ENCODE measurements around the gene UBTF.

UBTF gene

GRCh38 chr17:44198721-44199552 lies 20.5 kb downstream of the UBTF start:
- H3K9me3 ChIP-seq (ENCODE audit: control insufficient read depth, low read length), result no peaks in the 10 kb centered on the region
- H3K9ac ChIP-seq, result peak overlapping the region; percentile 72
- no peaks in the 10 kb centered on the region for H3K27me3 ChIP-seq (ENCODE audit: control insufficient read depth, insufficient read depth, low read length)
- H3K36me3 ChIP-seq (ENCODE audit: control insufficient read depth, insufficient read depth, low read length), result no peaks in the 10 kb centered on the region
- peak overlapping the region; percentile 82 for H3K27ac ChIP-seq
- H3K4me3 ChIP-seq (ENCODE audit: low read depth, low read length), result peak overlapping the region; percentile 69
- H3K79me2 ChIP-seq, result no peaks in the 10 kb centered on the region
- H2AFZ ChIP-seq, result peak overlapping the region; percentile 39
- H3K4me2 ChIP-seq (ENCODE audit: low read length), result peak overlapping the region; percentile 89
- H3K4me1 ChIP-seq, result peaks cover 11% of the 10 kb centered on the region
- TF ChIP-seq CTCF (IDR thresholded peaks at IDR 0.05), result no peak

- Histone ChIP-seq H3K4me1 (peaks cover 5% of the 10 kb centered on the region), H3K27ac (peak overlapping the region; percentile 82), H3K9me3 (ENCODE audit: control insufficient read depth, low read length) (no peaks in the 10 kb centered on the region), H3K36me3 (ENCODE audit: control insufficient read depth, insufficient read depth, low read length) (no peaks in the 10 kb centered on the region), H2AFZ (peak overlapping the region; percentile 39), H3K4me3 (ENCODE audit: low read depth, low read length) (peak overlapping the region; percentile 69), H3K27me3 (ENCODE audit: control insufficient read depth, insufficient read depth, low read length) (no peaks in the 10 kb centered on the region), H3K9ac (peak overlapping the region; percentile 72), H3K79me2 (no peaks in the 10 kb centered on the region), H3K4me2 (ENCODE audit: low read length) (peak overlapping the region; percentile 89)
- no peak for TF ChIP-seq CTCF (IDR thresholded peaks at IDR 0.05)
Measured at GRCh38 chr17:44197980-44198720, 21.3 kb downstream of the UBTF start.

- no peak overlapping the region for H3K27ac ChIP-seq
- no peak overlapping the region for H3K4me3 ChIP-seq (ENCODE audit: low read depth, low read length)
- H3K9me3 ChIP-seq (ENCODE audit: control insufficient read depth, low read length), result no peaks in the 10 kb centered on the region
- TF ChIP-seq CTCF (IDR thresholded peaks at IDR 0.05), result no peak
- H3K79me2 ChIP-seq, result no peaks in the 10 kb centered on the region
- H3K4me1 ChIP-seq, result peaks cover 5% of the 10 kb centered on the region
- H3K27me3 ChIP-seq (ENCODE audit: control insufficient read depth, insufficient read depth, low read length), result no peaks in the 10 kb centered on the region
- no peak overlapping the region for H3K4me2 ChIP-seq (ENCODE audit: low read length)
- no peak overlapping the region for H3K9ac ChIP-seq
- no peak overlapping the region for H2AFZ ChIP-seq
- no peaks in the 10 kb centered on the region for H3K36me3 ChIP-seq (ENCODE audit: control insufficient read depth, insufficient read depth, low read length)
Measured at GRCh38 chr17:44197107-44197506, 22.4 kb downstream of the UBTF start.

GRCh38 chr17:44193326-44194084 lies 26.0 kb downstream of the UBTF start:
- Histone ChIP-seq H3K27me3 (ENCODE audit: control insufficient read depth, insufficient read depth, low read length) (no peaks in the 10 kb centered on the region), H3K27ac (no peak overlapping the region), H2AFZ (no peak overlapping the region), H3K36me3 (ENCODE audit: control insufficient read depth, insufficient read depth, low read length) (no peaks in the 10 kb centered on the region), H3K4me3 (ENCODE audit: low read depth, low read length) (no peak overlapping the region), H3K4me2 (ENCODE audit: low read length) (no peak overlapping the region), H3K79me2 (no peaks in the 10 kb centered on the region), H3K4me1 (no peaks in the 10 kb centered on the region), H3K9ac (no peak overlapping the region), H3K9me3 (ENCODE audit: control insufficient read depth, low read length) (no peaks in the 10 kb centered on the region)
- TF ChIP-seq CTCF (IDR thresholded peaks at IDR 0.05), result no peak

Measured in parathyroid adenoma (tissue), 2 donors.